Lung (tissue), 12 donors: ENCODE results near the gene CELF2. TPM values are rescaled to one million over a fixed set of nuclear protein-coding genes. Genes with fewer than 3 reads are reported as not detected.

Experiments used
- ATAC-seq: fragments of 200-7000 bp; cut with Tn5 transposase; one replicate; pipeline ENCODE4 v1.9.1; 2020; ENCODE audit warnings: moderate number of reproducible peaks; ENCODE audit not compliant: insufficient read depth, low FRiP score
- DNase-seq, 3 donors: peaks; one replicate each; pipeline ENCODE4 v3.0.0-alpha.2; 2013 to 2017
- H3K27ac ChIP-seq, 2 donors: one replicate each; pipeline ENCODE4 v1.5.1; 2013; ENCODE audit warnings: mild to moderate bottlenecking in 2 of 2, moderate library complexity in 2 of 2, control low read depth in 1 of 2, inconsistent platforms in 1 of 2, low read depth in 1 of 2, low read length in 1 of 2
- H3K27me3 ChIP-seq, 3 donors: one replicate each; pipeline ENCODE4 v1.5.1; 2013; ENCODE audit warnings: low read length in 2 of 3; ENCODE audit not compliant: control insufficient read depth in 3 of 3, insufficient read depth in 3 of 3
- H3K36me3 ChIP-seq, 4 donors: one replicate each; pipeline ENCODE4 v1.5.1; 2013; ENCODE audit warnings: low read length in 4 of 4, mild to moderate bottlenecking in 1 of 4, moderate library complexity in 1 of 4; ENCODE audit not compliant: control insufficient read depth in 4 of 4, insufficient read depth in 4 of 4
- H3K4me1 ChIP-seq, 5 donors: one replicate each; pipeline ENCODE4 v1.5.1; 2013; ENCODE audit warnings: low read length in 5 of 5, mild to moderate bottlenecking in 2 of 5, moderate library complexity in 1 of 5; ENCODE audit not compliant: control insufficient read depth in 5 of 5, insufficient read depth in 5 of 5
- H3K4me3 ChIP-seq: one replicate; pipeline ENCODE4 v1.5.1; 2013; ENCODE audit warnings: mild to moderate bottlenecking, control low read depth, moderate library complexity
- H3K9ac ChIP-seq, 2 donors: one replicate each; pipeline ENCODE4 v1.5.1; 2013; ENCODE audit warnings: low read length in 2 of 2, control low read depth in 1 of 2; ENCODE audit not compliant: insufficient read depth in 1 of 2
- H3K9me3 ChIP-seq, 4 donors: one replicate each; pipeline ENCODE4 v1.5.1; 2013; ENCODE audit warnings: low read length in 3 of 4, mild to moderate bottlenecking in 1 of 4, moderate library complexity in 1 of 4; ENCODE audit not compliant: control insufficient read depth in 4 of 4, insufficient read depth in 3 of 4
- WGBS, 2 donors: extraction: QIAGEN DNeasy Blood & Tissue Kit; methylation state at CpG; one replicate each; pipeline ENCODE4 v1.1.7; 2013; 5-methylcytosine and 5-hydroxymethylcytosine counted together
- polyA plus RNA-seq, 2 donors: library from polyadenylated mRNA; stranded (reverse); fragments of 200-250 nt; gene quantifications; one replicate each; pipeline ENCODE4 v1.2.1, GENCODE V29; 2013
- total RNA-seq, 2 donors: library from RNA; depleted of rRNA in 1 of 2; stranded (reverse); fragments of >200 nt in 1 of 2; gene quantifications; one replicate each; pipeline ENCODE4 v1.2.1, GENCODE V29; 2014 to 2021
- TF ChIP-seq, protein P1 (sequence below): IDR thresholded peaks from 2 replicates; pipeline ENCODE4 v1.5.1; 2012; ENCODE audit warnings: mild to moderate bottlenecking; ENCODE audit errors: control extremely low read depth, extremely low read depth
- donor health status: control.
- donor health status: control.
- donor health status: Bipolar disorder and iron deficiency.
- donor health status: healthy.
- donor health status: DM: yes; HTN: yes; CAD: no.

The CELF2 gene
- total and polyA plus RNA-seq, 4 donors: 13.6 to 115 (median 63.7) TPM

GRCh38 chr10:11019724-11020547 is 2.3 kb downstream of the CELF2 start:
- ATAC-seq: no peak
- H3K27me3 ChIP-seq: no peaks in the 10 kb centered on the region
- H3K4me3 ChIP-seq: no peak overlapping the region
- H3K27ac ChIP-seq: peak overlapping the region in 1 of 2 donors; percentile 99
- H3K4me1 ChIP-seq: peaks cover under 1 to 21% (median 9%) of the 10 kb centered on the region in 5 donors
- H3K9me3 ChIP-seq: no peaks in the 10 kb centered on the region
- no peak overlapping the region for H3K9ac ChIP-seq
- 68 to 83% methylated on average over 11 of the region's 11 CpGs for WGBS, 2 donors
- TF ChIP-seq, protein P1, sequence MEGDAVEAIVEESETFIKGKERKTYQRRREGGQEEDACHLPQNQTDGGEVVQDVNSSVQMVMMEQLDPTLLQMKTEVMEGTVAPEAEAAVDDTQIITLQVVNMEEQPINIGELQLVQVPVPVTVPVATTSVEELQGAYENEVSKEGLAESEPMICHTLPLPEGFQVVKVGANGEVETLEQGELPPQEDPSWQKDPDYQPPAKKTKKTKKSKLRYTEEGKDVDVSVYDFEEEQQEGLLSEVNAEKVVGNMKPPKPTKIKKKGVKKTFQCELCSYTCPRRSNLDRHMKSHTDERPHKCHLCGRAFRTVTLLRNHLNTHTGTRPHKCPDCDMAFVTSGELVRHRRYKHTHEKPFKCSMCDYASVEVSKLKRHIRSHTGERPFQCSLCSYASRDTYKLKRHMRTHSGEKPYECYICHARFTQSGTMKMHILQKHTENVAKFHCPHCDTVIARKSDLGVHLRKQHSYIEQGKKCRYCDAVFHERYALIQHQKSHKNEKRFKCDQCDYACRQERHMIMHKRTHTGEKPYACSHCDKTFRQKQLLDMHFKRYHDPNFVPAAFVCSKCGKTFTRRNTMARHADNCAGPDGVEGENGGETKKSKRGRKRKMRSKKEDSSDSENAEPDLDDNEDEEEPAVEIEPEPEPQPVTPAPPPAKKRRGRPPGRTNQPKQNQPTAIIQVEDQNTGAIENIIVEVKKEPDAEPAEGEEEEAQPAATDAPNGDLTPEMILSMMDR: no peak
- no peak for DNase-seq
- no peaks in the 10 kb centered on the region for H3K36me3 ChIP-seq

DNA sequence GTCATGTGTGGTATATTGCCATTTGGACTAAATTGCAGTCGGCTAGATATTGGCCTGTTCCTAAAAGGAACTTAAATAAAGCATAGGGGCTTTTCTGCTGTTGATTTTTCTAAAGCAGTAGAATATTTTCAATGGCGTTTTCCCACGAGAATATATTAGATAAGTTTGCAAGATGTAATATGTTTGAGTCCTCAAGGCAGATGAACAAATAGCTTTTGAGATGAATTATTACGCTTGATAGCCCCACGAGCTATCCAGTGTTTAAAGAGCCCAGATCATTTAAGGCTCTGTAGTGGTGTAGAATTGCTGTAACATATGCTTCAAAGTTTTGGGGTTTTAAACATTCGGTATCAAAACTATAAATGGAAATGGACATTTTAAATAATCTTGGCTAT is 2.9 kb downstream of the CELF2 start:
- no peaks in the 10 kb centered on the region for H3K36me3 ChIP-seq
- H3K27ac ChIP-seq: peak overlapping the region in 1 of 2 donors; percentile 99
- no peak for ATAC-seq
- no peak overlapping the region for H3K9ac ChIP-seq
- no peaks in the 10 kb centered on the region for H3K27me3 ChIP-seq
- TF ChIP-seq, protein P1: no peak
- no peaks in the 10 kb centered on the region for H3K9me3 ChIP-seq
- H3K4me1 ChIP-seq: peaks cover 0 to 17% (median 3%) of the 10 kb centered on the region in 5 donors
- no peak overlapping the region for H3K4me3 ChIP-seq
- 67 to 80% methylated on average over 6 of the region's 6 CpGs for WGBS, 2 donors
- no peak for DNase-seq

DNA sequence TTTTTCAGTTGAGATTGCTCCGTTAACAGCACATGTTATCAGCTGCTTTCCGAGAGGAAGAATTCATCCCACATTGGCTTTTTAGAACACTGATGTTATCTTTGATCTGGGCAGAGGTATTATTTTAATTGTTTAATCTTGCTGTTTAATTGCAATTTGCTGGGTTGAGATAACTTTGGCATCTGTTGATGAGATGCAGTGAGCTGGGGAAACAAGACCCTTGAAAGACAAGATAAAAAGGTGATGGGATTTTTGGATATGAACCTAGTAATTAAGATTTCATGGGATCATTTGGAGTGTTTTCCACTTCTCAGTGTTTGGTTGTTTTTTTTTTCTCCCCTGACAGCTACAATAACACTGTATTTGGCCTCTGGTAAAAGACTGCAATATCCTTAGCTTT is 4.5 kb downstream of the CELF2 start:
- Histone ChIP-seq H3K9ac (peak overlapping the region in 1 of 2 donors; percentile 4), H3K27ac (no peak overlapping the region), H3K36me3 (no peaks in the 10 kb centered on the region), H3K4me3 (no peak overlapping the region), H3K27me3 (no peaks in the 10 kb centered on the region), H3K4me1 (peaks cover 0 to 15% (median 3%) of the 10 kb centered on the region in 5 donors), H3K9me3 (no peaks in the 10 kb centered on the region)
- ATAC-seq (no peak), DNase-seq (no peak)
- 59 to 82% methylated on average over 2 of the region's 2 CpGs for WGBS, 2 donors
- TF ChIP-seq, protein P1: no peak
